HG03439 (cell line): ENCODE data around the gene UBXN10.

Experiments
- ATAC-seq: cut with Tn5 transposase; IDR thresholded peaks from one replicate; pipeline ENCODE4 v1.9.1; 2021; ENCODE audit warnings: mild to moderate bottlenecking, moderate library complexity; ENCODE audit not compliant: unreplicated experiment

UBXN10 gene

DNA sequence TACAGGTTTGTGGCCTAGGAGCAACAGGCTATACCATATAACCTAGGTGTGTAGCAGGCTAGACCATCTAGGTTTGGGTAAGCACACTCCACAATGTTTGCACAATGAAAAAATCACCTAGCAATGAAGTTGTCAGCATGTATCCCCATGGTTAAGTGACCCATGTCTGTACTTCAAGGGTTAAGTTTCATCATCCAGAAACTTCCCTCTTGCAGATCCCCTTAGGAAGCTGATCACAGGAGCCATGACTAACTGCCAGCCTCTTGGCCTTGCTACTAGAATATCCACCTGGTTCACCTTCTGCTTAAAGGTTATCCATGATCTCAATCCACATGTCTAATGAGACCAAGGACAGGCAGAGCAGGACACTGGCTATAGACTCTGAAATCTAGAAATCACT is 3.5 kb upstream of the UBXN10 start:
- ATAC-seq, result no peak

DNA sequence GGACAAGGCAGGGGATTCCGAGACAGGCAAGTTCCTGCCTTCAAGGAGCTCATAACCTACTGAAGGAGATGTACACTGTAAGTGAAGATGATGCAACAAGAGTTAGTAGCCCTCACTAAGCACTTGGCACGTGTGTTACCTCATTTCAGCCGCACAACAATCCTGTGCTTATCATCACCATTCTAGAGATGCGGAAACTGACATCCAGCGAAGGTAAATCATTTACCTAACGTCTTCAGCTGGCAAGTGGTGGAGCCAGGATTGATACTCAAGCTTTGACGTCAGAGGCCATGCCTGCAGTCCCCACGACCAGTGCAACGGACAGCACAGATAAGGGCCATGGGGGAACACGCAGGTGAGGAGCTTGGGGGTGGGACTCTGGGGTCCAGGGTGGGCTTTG is 2.9 kb upstream of the UBXN10 start:
- no peak for ATAC-seq

- ATAC-seq, result no peak
These were observed 2.2 kb upstream of the UBXN10 start for GRCh38 chr1:20183616-20184271.

DNA sequence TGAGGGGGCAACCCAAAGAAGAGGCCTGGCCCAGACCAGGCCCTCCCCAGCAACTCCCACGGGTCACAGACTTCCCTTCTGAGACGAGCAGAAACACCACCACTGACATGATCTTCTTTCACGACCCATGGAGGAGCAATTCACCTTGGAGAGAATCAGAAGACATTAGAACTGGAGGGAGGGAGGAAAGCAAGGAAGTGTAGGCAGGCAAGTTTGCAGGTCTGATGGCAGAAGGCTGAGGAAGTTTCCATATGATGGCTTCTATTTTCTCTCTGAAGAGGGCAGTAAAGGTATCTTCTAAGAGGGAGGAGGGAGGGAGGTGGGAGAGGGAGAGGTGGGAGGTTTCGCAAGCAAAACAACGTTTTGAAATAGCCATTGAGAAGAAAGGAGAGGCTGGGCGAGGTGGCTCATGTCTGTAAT is 1.4 kb upstream of the UBXN10 start:
- ATAC-seq, result no peak

DNA sequence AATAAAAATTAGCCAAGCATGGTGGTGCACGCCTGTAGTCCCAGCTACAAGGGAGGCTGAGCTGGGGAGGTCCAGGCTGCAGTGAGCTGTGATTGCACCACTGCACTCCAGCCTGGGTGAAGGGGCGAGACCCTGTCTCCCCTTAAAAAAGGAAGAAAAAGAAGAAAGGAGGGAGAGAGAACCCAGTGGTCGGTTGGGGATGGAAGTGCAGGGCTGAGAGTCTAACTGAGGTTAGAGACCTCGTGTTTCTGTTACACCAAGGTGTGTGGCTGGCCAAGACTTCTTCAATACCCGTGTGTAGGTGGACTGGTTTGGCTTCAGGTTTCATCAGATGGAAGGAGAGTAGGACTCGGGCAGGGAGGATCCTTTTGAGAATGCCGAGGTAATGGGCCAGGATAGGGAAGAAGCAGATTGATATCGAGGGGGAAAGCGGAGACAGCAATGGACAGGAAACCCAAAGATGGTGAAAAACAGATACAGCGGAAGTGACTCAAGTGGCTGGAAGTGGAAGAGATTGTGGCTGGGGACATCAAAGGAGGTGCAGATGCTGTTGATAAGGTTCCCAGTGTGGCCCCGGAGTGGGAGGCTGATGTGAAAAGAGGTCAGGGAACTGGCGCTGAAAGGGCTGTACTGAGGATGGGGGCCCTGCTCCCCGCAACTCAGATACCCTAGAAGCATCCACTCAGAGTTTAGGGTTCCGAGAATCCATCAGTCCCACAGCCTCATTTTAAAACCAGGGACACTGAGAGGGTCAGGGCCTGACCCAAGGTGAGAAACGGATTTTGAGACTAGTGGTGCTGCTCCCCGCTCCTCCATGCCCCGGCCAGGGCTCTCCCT is 681 bp upstream of the UBXN10 start:
- no peak for ATAC-seq

DNA sequence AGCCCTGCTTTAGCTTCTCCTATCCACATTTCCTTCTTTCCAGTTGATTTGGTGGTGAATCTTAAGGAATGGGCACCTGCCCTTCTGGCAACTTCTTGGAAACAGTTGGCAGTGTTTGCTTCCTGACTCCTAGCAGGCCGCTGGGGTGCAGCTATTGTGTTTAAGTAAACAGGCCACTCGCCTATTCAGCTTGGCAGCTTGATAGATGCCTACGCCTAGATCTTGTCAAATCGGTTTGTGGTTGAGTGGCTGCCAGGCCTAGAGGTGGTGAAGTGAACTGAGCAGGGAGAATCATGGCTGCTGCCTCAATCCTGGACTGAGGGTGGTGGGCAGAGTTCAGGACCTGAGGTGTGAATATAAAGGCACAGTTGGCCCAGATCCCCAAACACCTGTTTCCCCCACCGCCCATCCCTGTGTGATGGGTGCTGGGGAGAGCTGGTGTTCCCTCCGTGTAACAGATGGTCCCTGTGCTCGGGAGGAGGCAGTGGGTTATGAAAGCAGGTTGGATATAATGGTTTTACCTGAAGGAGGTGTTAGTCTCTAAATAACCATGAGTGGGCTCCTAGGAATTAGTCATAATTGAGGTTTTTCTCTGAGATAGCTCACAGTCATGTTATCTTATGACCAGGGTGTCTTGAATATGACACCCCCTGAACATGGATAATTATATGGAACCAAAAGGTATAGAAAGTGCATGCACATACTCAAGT is 1.4 kb downstream of the UBXN10 start:
- ATAC-seq, result no peak

DNA sequence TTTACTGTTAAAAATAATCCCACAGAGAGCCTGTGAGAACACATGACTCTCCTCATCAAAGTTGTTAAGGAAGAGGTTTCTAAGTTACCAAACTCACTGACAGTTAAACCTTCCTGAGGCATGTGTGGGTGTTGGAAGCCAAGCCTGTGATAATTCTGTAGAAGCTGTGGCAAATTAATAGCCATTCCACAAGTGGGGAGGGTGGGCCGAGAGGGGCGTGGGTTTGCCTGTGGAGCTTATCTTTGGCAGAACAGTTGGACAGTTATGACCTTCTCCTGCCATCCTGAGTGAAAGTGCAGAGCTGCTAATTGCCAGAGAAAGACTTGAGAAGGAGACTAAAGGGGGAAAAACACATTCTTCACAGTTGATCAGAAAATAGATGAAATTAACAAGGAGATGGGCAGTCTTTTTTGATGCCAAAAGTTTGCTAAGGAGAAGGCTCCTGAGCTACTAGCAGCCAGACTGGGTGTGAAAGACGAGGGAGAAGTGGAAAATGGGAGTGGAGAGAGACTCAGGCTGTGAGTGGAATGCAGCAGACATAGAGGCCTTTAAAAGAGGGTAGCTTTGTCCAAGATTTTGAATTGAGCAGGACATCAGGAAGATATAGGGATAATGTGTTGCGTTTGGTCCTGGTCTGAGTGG is 2.0 kb downstream of the UBXN10 start:
- ATAC-seq, result no peak

- ATAC-seq, result no peak
These were observed 2.5 kb downstream of the UBXN10 start for GRCh38 chr1:20188455-20188817.

- ATAC-seq, result no peak
These were observed 3.8 kb downstream of the UBXN10 start for GRCh38 chr1:20189664-20190063.

GRCh38 chr1:20190256-20191160 is 4.6 kb downstream of the UBXN10 start:
- ATAC-seq, result no peak

GRCh38 chr1:20191266-20191825 is 5.5 kb downstream of the UBXN10 start:
- ATAC-seq, result no peak

GRCh38 chr1:20192364-20192763 is 6.5 kb downstream of the UBXN10 start:
- ATAC-seq, result no peak

- no peak for ATAC-seq
These were observed 7.0 kb downstream of the UBXN10 start for GRCh38 chr1:20192871-20193411.

GRCh38 chr1:20194224-20194623 is 8.3 kb downstream of the UBXN10 start:
- no peak for ATAC-seq

- ATAC-seq, result no peak
These were observed 9.0 kb downstream of the UBXN10 start for GRCh38 chr1:20194757-20195461.

DNA sequence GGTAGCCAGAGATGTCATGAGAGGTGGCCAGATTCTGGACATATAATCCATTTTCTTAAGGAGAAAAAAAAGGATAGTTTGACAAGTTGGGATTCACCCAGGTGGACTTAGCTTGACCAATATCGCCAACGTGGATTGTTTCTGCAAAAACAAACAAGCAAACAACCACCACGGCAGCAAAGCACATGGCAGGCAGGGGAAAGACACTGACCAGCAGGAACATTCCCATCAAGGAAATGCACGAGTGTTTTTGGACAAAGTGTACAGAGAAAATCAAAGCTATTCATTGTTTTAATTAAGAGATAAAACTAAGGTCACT is 9.5 kb downstream of the UBXN10 start:
- ATAC-seq, result no peak

- no peak for ATAC-seq
These were observed 11.5 kb downstream of the UBXN10 start for GRCh38 chr1:20197329-20197791.

- ATAC-seq, result no peak
These were observed 12.4 kb downstream of the UBXN10 start for GRCh38 chr1:20198296-20198695.

DNA sequence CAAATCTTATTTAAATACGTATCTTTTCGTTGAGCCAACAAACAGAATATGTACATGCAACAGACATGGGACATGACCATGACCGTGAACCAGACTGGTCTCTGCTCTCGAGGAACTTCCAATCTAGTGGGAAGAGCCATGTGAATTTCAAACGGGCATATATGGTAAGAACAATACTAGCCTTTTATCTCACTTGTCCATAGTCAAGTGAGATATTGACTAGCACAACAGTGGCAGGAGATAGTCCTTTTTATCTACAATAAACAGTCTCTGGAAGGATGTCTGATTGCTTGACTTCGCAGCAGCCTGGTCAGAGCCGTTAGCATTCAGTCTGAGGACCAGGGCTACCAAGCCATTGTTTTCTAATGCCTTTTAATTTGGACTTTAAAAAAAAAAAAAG is 13.0 kb downstream of the UBXN10 start:
- no peak for ATAC-seq
